A549 (cell line): ENCODE data around the gene IRF6. TPM values are rescaled to one million over a fixed set of nuclear protein-coding genes. Genes with fewer than 3 reads are reported as not detected.

Experiments used
- ATAC-seq, 2 experiments: fragments of 200-7000 bp in 1 of 2; fragments of >200 bp in 1 of 2; cut with Nextera tagmentation in 1 of 2; cut with Tn5 transposase in 1 of 2; 3 replicates each; pipeline versions ENCODE4 v1.8.0 to v1.9.1; 2018 to 2020; ENCODE audit warnings: mild to moderate bottlenecking in 1 of 2, moderate library complexity in 1 of 2
- CTCF ChIA-PET: fragments of 300-600 bp; sonication (Branson Sonifier 250); formaldehyde crosslinking; extraction: SDS; loops from one replicate; lab custom pipeline; 2021; ENCODE audit warnings: antibody characterized with exemption, inconsistent platforms; lab: Yijun Ruan, JAX
- POLR2A ChIA-PET: fragments of 350-600 bp; formaldehyde crosslinking; extraction: SDS; loops from one replicate; lab custom pipeline; 2021; ENCODE audit warnings: antibody characterized with exemption, inconsistent platforms; lab: Yijun Ruan, JAX
- DNase-seq, 2 experiments: peaks; one replicate each; pipeline versions ENCODE4 v3.0.0 to v3.0.0-alpha.2; 2011 to 2016; ENCODE audit warnings: low read depth in 1 of 2, low spot score in 1 of 2
- FAIRE-seq: peaks from 2 replicates; lab custom pipeline; 2011; peaks lifted over from hg19 to GRCh38; lab: Jason Lieb, UNC
- H3K27ac ChIP-seq, 2 experiments: fragments of >200 bp; sonication (Bioruptor Twin); formaldehyde crosslinking; 3 replicates each; pipeline ENCODE4 v1.5.1; 2016 to 2017
- H3K4me1 ChIP-seq: fragments of >200 bp; sonication (Bioruptor Twin); formaldehyde crosslinking; 3 replicates; pipeline ENCODE4 v1.6.1; 2016
- H3K4me2 ChIP-seq: fragments of >200 bp; sonication (Bioruptor Twin); formaldehyde crosslinking; 3 replicates; pipeline ENCODE4 v1.6.1; 2016
- H3K4me3 ChIP-seq: fragments of >200 bp; sonication (Bioruptor Twin); formaldehyde crosslinking; 3 replicates; pipeline ENCODE4 v1.5.1; 2016
- H3K9me3 ChIP-seq: fragments of >200 bp; sonication (Bioruptor Twin); formaldehyde crosslinking; 3 replicates; pipeline ENCODE4 v1.6.1; 2016
- CBX2 ChIP-seq: fragments of 200-600 bp; sonication (generic); IDR thresholded peaks from 2 replicates; pipeline ENCODE4 v1.6.1; 2016; ENCODE audit warnings: low read depth, mild to moderate bottlenecking, borderline replicate concordance
- CBX8 ChIP-seq: fragments of 200-600 bp; sonication (generic); IDR thresholded peaks from 2 replicates; pipeline ENCODE4 v1.6.1; 2016
- CEBPB ChIP-seq, 2 experiments: fragments of >200 bp in 1 of 2; sonication (Bioruptor Twin) in 1 of 2; formaldehyde crosslinking in 1 of 2; IDR thresholded peaks; 2 replicates each; pipeline ENCODE4 v1.6.1; 2012 to 2016
- CHD2 ChIP-seq: fragments of 150-350 bp; IDR thresholded peaks from 2 replicates; pipeline ENCODE4 v1.6.1; 2014; ENCODE audit warnings: low read length; ENCODE audit not compliant: partially characterized antibody
- CTCF ChIP-seq: fragments of >200 bp; sonication (Bioruptor Twin); formaldehyde crosslinking; IDR thresholded peaks from 3 replicates; pipeline ENCODE4 v1.5.1; 2016
- EHMT2 ChIP-seq: fragments of 200-600 bp; sonication (generic); IDR thresholded peaks from 2 replicates; pipeline ENCODE4 v1.6.1; 2016; ENCODE audit warnings: antibody characterized with exemption, low read depth, mild to moderate bottlenecking, moderate library complexity
- EP300 ChIP-seq, 2 experiments: fragments of >200 bp; sonication (Bioruptor Twin); formaldehyde crosslinking; IDR thresholded peaks; 2 replicates in 1 of 2; 3 replicates in 1 of 2; pipeline ENCODE4 v1.6.1; 2016 to 2017
- ESRRA ChIP-seq: fragments of 150-350 bp; IDR thresholded peaks from 2 replicates; pipeline ENCODE4 v1.6.1; 2014; ENCODE audit warnings: mild to moderate bottlenecking, low read length, borderline replicate concordance
- FOXS1 ChIP-seq: fragments of 250-450 bp; sonication (Bioruptor Pico); IDR thresholded peaks from 2 replicates; pipeline ENCODE4 v1.5.0; 2020; ENCODE audit warnings: mild to moderate bottlenecking, moderate library complexity
- HDAC2 ChIP-seq: fragments of 200-600 bp; sonication (generic); IDR thresholded peaks from 2 replicates; pipeline ENCODE4 v1.6.1; 2016
- HOXA7 ChIP-seq: fragments of 250-450 bp; sonication (Bioruptor Pico); IDR thresholded peaks from 2 replicates; pipeline ENCODE4 v1.5.0; 2020; ENCODE audit warnings: mild to moderate bottlenecking, moderate library complexity
- HOXB13 ChIP-seq: fragments of 250-450 bp; sonication (Bioruptor Pico); IDR thresholded peaks from 2 replicates; pipeline ENCODE4 v1.5.0; 2020; ENCODE audit warnings: low read depth, mild to moderate bottlenecking, moderate library complexity
- KDM1A ChIP-seq: fragments of 200-600 bp; sonication (generic); IDR thresholded peaks from 2 replicates; pipeline ENCODE4 v1.6.1; 2016; ENCODE audit warnings: low read depth, mild to moderate bottlenecking
- MAFK ChIP-seq: fragments of 450-650 bp; IDR thresholded peaks from 2 replicates; pipeline ENCODE4 v1.6.1; 2014; ENCODE audit not compliant: partially characterized antibody
- NFE2L2 ChIP-seq: fragments of 150-350 bp; conservative IDR thresholded peaks from 2 replicates; pipeline ENCODE4 v1.6.1; 2014; ENCODE audit warnings: low read length
- NPAS2 ChIP-seq: fragments of 250-450 bp; sonication (Bioruptor Pico); IDR thresholded peaks from 2 replicates; pipeline ENCODE4 v1.8.0; 2022; ENCODE audit warnings: mild to moderate bottlenecking, moderate library complexity, borderline replicate concordance
- PHF8 ChIP-seq: fragments of 200-600 bp; sonication (generic); IDR thresholded peaks from 2 replicates; pipeline ENCODE4 v1.6.1; 2016; ENCODE audit warnings: low read depth, mild to moderate bottlenecking, antibody characterized with exemption, moderate library complexity, borderline replicate concordance
- POLR2A ChIP-seq: IDR thresholded peaks from 2 replicates; pipeline ENCODE4 v1.6.1; 2012; ENCODE audit warnings: mild to moderate bottlenecking, low read length
- POLR2AphosphoS2 ChIP-seq: conservative IDR thresholded peaks from 2 replicates; pipeline ENCODE4 v1.6.1; 2012; ENCODE audit warnings: low read length, improper control_type of control experiment, inconsistent platforms
- RAD21 ChIP-seq, 2 experiments: fragments of >200 bp in 1 of 2; sonication (Bioruptor Twin) in 1 of 2; formaldehyde crosslinking in 1 of 2; IDR thresholded peaks in 1 of 2; conservative IDR thresholded peaks in 1 of 2; 2 replicates in 1 of 2; 3 replicates in 1 of 2; pipeline ENCODE4 v1.6.1; 2012 to 2018; ENCODE audit warnings: inconsistent platforms in 1 of 2
- REST ChIP-seq: fragments of 200-600 bp; sonication (generic); IDR thresholded peaks from 2 replicates; pipeline ENCODE4 v1.6.1; 2016; ENCODE audit warnings: antibody characterized with exemption, mild to moderate bottlenecking, moderate library complexity
- RFX5 ChIP-seq: fragments of 450-650 bp; IDR thresholded peaks from 2 replicates; pipeline ENCODE4 v1.7.1; 2014; ENCODE audit warnings: antibody characterized with exemption, mild to moderate bottlenecking, moderate library complexity
- RNF2 ChIP-seq: fragments of 200-600 bp; sonication (generic); IDR thresholded peaks from 2 replicates; pipeline ENCODE4 v1.6.1; 2016; ENCODE audit warnings: low read depth, mild to moderate bottlenecking, antibody characterized with exemption, moderate library complexity, borderline replicate concordance
- SREBF2 ChIP-seq: fragments of 450-650 bp; IDR thresholded peaks from 2 replicates; pipeline ENCODE4 v1.6.1; 2014; ENCODE audit warnings: mild to moderate bottlenecking, moderate library complexity
- ZC3H11A ChIP-seq: fragments of 450-650 bp; IDR thresholded peaks from 2 replicates; pipeline ENCODE4 v1.6.1; 2014; ENCODE audit warnings: antibody characterized with exemption, mild to moderate bottlenecking
- ZFP36 ChIP-seq: fragments of 450-650 bp; IDR thresholded peaks from 2 replicates; pipeline ENCODE4 v1.6.1; 2014; ENCODE audit warnings: borderline replicate concordance; ENCODE audit not compliant: partially characterized antibody
- ZNF302 ChIP-seq: fragments of 250-450 bp; sonication (Bioruptor Pico); IDR thresholded peaks from 2 replicates; pipeline ENCODE4 v1.9.0; 2021; ENCODE audit warnings: inconsistent platforms, mild to moderate bottlenecking, moderate library complexity
- ZSCAN20 ChIP-seq: fragments of 250-450 bp; sonication (Bioruptor Pico); IDR thresholded peaks from 2 replicates; pipeline ENCODE4 v1.8.0; 2022; ENCODE audit warnings: mild to moderate bottlenecking, moderate library complexity
- WGBS: methylation state at CpG from one replicate; pipeline ENCODE4 v1.1.6; 2017; ENCODE audit errors: missing lambda C conversion rate; 5-methylcytosine and 5-hydroxymethylcytosine counted together
- polyA plus RNA-seq, 4 experiments: library from polyadenylated mRNA; depleted of rRNA in 3 of 4; stranded (reverse); fragments of >200 nt; fragmentation: RNase III in 1 of 4; extraction: RNeasy Plus Mini Kit Qiagen cat#74134 plus additional on column Dnase treatment in 1 of 4; gene quantifications; 2 replicates in 3 of 4; 3 replicates in 1 of 4; pipeline ENCODE4 v1.2.3, GENCODE V29; 2011 to 2017
- TF ChIP-seq, protein P1 (sequence below): fragments of 450-650 bp; IDR thresholded peaks from 2 replicates; pipeline ENCODE4 v1.6.1; 2014; ENCODE audit warnings: antibody characterized with exemption

The IRF6 gene
- polyA plus RNA-seq, 2 of the 4 experiments (the other 2 are of a cell fraction): 0.08 to 0.22 TPM

DNA sequence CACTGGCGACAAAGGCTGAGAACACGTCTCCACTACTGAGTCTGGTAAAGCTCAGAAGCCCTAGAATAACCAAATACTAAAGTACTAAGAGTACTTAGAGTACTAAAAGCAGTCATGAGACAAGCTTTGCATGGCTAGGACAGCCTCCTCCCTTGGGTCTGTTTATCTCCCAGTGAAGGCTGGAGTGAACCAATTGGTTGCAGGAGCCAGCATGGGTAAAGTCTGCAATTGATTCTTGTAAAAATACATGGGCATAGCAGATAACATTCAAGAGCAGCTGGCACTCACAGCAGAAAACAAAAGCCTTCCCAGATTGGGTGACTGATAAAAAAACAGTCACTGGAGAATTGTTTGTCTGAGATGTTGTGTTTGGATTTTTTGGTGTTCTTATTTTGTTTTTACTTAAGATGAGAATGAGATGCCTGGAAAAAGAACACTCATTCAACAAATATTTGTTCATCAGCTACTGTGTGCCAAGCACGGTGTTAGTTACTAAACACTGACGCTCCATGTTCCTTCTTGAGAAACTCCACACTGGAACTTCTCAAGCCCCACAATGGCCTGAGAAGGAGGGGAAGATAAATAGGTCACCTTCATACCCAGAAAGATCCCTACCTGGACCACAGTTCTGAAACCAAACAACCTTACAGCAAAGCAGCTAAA, 3.7 kb downstream of the IRF6 start:
- no peaks in the 10 kb centered on the region for H3K4me1 ChIP-seq
- FAIRE-seq (no peak), ATAC-seq (no peak), DNase-seq (no peak)
- ChIA-PET POLR2A (no interaction called here), CTCF (interaction anchor here (1.2 to 2.0 kb wide), 2 partner anchors 14 to 21 kb away, joined by 3 to 12 read pairs; no protein-coding TSS in a partner anchor)
- no peak for TF ChIP-seq SREBF2
- TF ChIP-seq HOXB13: no peak
- TF ChIP-seq EHMT2: no peak
- TF ChIP-seq NFE2L2: no peak
- TF ChIP-seq CBX8: no peak
- TF ChIP-seq, protein P1, sequence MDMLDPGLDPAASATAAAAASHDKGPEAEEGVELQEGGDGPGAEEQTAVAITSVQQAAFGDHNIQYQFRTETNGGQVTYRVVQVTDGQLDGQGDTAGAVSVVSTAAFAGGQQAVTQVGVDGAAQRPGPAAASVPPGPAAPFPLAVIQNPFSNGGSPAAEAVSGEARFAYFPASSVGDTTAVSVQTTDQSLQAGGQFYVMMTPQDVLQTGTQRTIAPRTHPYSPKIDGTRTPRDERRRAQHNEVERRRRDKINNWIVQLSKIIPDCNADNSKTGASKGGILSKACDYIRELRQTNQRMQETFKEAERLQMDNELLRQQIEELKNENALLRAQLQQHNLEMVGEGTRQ: no peak
- no peak for TF ChIP-seq EP300 (IDR thresholded peaks at IDR 0.05)
- TF ChIP-seq PHF8: no peak
- TF ChIP-seq CHD2: no peak
- no peak for TF ChIP-seq ZFP36
- TF ChIP-seq CTCF: no peak
- TF ChIP-seq POLR2A: no peak
- TF ChIP-seq RNF2: no peak
- no peak for TF ChIP-seq ZC3H11A
- H3K9me3 ChIP-seq: no peaks in the 10 kb centered on the region
- whole genome bisulfite sequencing: 48% methylated on average over 4 of the region's 4 CpGs
- no peak overlapping the region for H3K4me2 ChIP-seq
- H3K27ac ChIP-seq: no peak overlapping the region
- no peak overlapping the region for H3K4me3 ChIP-seq

DNA sequence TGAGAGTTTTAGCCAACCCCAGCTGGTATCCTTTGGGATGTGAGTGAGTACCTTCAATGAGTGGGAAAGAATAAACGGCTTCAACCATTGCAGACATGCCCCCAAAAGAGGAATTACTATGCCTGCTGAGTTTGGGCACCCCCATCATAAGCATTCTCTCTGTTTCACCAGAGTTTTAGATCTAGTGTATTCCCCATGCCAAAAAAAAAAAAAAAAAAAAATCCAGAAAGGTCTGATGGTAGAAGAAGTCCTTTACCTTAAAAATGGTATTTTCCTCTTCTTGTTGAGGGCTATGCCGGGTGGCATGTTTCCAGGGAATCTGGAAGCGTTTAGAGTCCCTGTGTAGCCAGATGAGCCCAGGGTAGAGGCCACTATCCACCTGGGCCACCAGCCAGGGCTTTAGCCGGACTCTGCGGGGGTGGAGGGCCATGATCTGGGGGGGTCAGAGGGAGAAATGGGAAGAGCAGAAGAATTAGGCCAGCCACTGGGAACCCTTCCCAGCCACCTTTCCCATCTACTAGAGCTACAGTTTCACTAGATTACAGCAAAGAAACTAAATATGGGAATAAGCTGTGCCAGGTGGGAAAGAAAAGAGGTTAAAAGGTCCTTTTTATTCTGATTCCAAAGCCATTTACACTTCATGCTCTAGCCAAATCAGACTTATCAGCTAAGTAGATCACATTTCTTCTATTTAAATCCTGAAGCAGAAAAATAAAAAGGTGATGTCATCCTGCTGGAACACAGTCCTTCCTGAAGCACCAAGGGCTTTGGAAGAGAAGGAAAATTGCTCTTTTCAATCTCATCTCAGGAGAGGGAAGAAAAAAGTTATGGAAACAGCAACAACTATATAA, 4.7 kb downstream of the IRF6 start:
- FAIRE-seq (no peak), DNase-seq (no peak), ATAC-seq (no peak)
- CTCF ChIA-PET: interaction anchor here (0.9 to 2.3 kb wide), 4 partner anchors 10 to 25 kb away, joined by 3 to 14 read pairs (median 3); no protein-coding TSS in a partner anchor
- Histone ChIP-seq H3K4me2 (no peak overlapping the region), H3K4me1 (no peaks in the 10 kb centered on the region), H3K27ac (no peak overlapping the region), H3K9me3 (no peaks in the 10 kb centered on the region), H3K4me3 (no peak overlapping the region)
- TF ChIP-seq NPAS2 (CRISPR knock-in tag) (no peak), ZNF302 (CRISPR knock-in tag) (no peak), HDAC2 (no peak), KDM1A (no peak), ESRRA (no peak), EHMT2 (no peak), HOXA7 (CRISPR knock-in tag) (no peak), ZSCAN20 (no peak), CBX2 (no peak), RNF2 (no peak), POLR2AphosphoS2 (no peak), CBX8 (no peak), RFX5 (no peak), FOXS1 (CRISPR knock-in tag) (no peak), CHD2 (no peak), CEBPB (IDR thresholded peaks at IDR 0.05) (no peak), MAFK (no peak), REST (no peak), RAD21 (conservative IDR thresholded peaks at IDR 0.05 in 1 of 2, IDR thresholded peaks at IDR 0.05 in 1 of 2) (no peak)
- TF ChIP-seq, protein P1: no peak
- POLR2A ChIA-PET: no interaction called here
- WGBS: 50% methylated on average over 5 of the region's 5 CpGs
